CD14-positive monocyte (primary cell): ENCODE results near the gene GSTT2. TPM values are rescaled to one million over a fixed set of nuclear protein-coding genes. Genes with fewer than 3 reads are reported as not detected.
A peak's percentile ranks its signal among the peaks of the same experiment; 100 is the strongest.
"Not testable (repeated sequence)": the region's sequence is repeated elsewhere in the genome, so short reads cannot be mapped to it uniquely, and the experiment has no call there.

ENCODE experiments used
- DNase-seq, 3 donors: peaks; one replicate each; pipeline ENCODE4 v3.0.0-alpha.2; 2011 to 2022
- H2AFZ ChIP-seq: 2 replicates; pipeline ENCODE4 v1.6.0; 2012; ENCODE audit warnings: mild to moderate bottlenecking, low read depth, low read length, inconsistent platforms; ENCODE audit not compliant: insufficient read depth, poor library complexity, severe bottlenecking
- H3K27ac ChIP-seq, 2 donors: 1 replicate in 1 of 2; 2 replicates in 1 of 2; pipeline ENCODE4 v1.5.1; 2012 to 2013; ENCODE audit warnings: low read length in 2 of 2, control low read depth in 1 of 2, inconsistent platforms in 1 of 2, low read depth in 1 of 2, mild to moderate bottlenecking in 1 of 2
- H3K27me3 ChIP-seq, 2 donors: one replicate each; pipeline versions ENCODE4 v1.6.0 to v1.6.1; 2011 to 2013; ENCODE audit warnings: low read length in 2 of 2; ENCODE audit not compliant: control insufficient read depth in 2 of 2, insufficient read depth in 2 of 2
- H3K36me3 ChIP-seq, 2 donors: replicated peaks in 1 of 2; 1 replicate in 1 of 2; 2 replicates in 1 of 2; pipeline versions ENCODE4 v1.5.1 to v1.6.1; 2012 to 2013; ENCODE audit warnings: low read length in 2 of 2, control low read depth in 1 of 2, inconsistent platforms in 1 of 2, mild to moderate bottlenecking in 1 of 2; ENCODE audit not compliant: insufficient read depth in 2 of 2, control insufficient read depth in 1 of 2
- H3K4me1 ChIP-seq, 2 donors: 1 replicate in 1 of 2; 2 replicates in 1 of 2; pipeline versions ENCODE4 v1.5.1 to v1.6.1; 2012 to 2013; ENCODE audit warnings: low read length in 2 of 2, control low read depth in 1 of 2, inconsistent platforms in 1 of 2, mild to moderate bottlenecking in 1 of 2, moderate library complexity in 1 of 2; ENCODE audit not compliant: insufficient read depth in 2 of 2, control insufficient read depth in 1 of 2
- H3K4me2 ChIP-seq: replicated peaks from 2 replicates; pipeline ENCODE3; 2012; ENCODE audit warnings: low read length, moderate library complexity, mild to moderate bottlenecking; ENCODE audit not compliant: poor library complexity, severe bottlenecking; ENCODE audit errors: extremely low read depth
- H3K4me3 ChIP-seq, 3 experiments: fragments of 200-600 bp in 1 of 3; sonication (generic) in 1 of 3; replicated peaks in 1 of 3; 1 replicate in 2 of 3; 2 replicates in 1 of 3; pipeline ENCODE4 v1.5.1; 2011 to 2013; ENCODE audit warnings: low read length in 3 of 3, mild to moderate bottlenecking in 3 of 3, control low read depth in 2 of 3, low read depth in 2 of 3, inconsistent platforms in 1 of 3, moderate library complexity in 1 of 3
- H3K79me2 ChIP-seq: 2 replicates; pipeline ENCODE4 v1.6.0; 2012; ENCODE audit warnings: mild to moderate bottlenecking, control low read depth, inconsistent platforms, low read length, moderate library complexity; ENCODE audit not compliant: insufficient read depth
- H3K9ac ChIP-seq: 2 replicates; pipeline ENCODE4 v1.6.0; 2017; ENCODE audit warnings: low read length, mild to moderate bottlenecking; ENCODE audit not compliant: insufficient read depth, poor library complexity, severe bottlenecking
- H3K9me3 ChIP-seq, 2 donors: replicated peaks in 1 of 2; 1 replicate in 1 of 2; 2 replicates in 1 of 2; pipeline versions ENCODE4 v1.5.1 to v1.6.1; 2012 to 2013; ENCODE audit warnings: low read length in 2 of 2, control low read depth in 1 of 2; ENCODE audit not compliant: control insufficient read depth in 1 of 2, insufficient read depth in 1 of 2
- H4K20me1 ChIP-seq: 2 replicates; pipeline ENCODE4 v1.6.0; 2012; ENCODE audit warnings: mild to moderate bottlenecking, low read length, control low read depth, moderate library complexity; ENCODE audit not compliant: insufficient read depth
- H3K27ac Mint-ChIP-seq, 7 donors: one replicate each; pipeline ENCODE4 v1.8.0; 2020; ENCODE audit warnings: mild to moderate bottlenecking in 7 of 7, mixed read lengths in 7 of 7, moderate library complexity in 6 of 7, inconsistent platforms in 2 of 7
- H3K27me3 Mint-ChIP-seq, 3 donors: one replicate each; pipeline ENCODE4 v1.8.0; 2021 to 2022; ENCODE audit warnings: low read depth in 3 of 3, mild to moderate bottlenecking in 3 of 3, mixed read lengths in 3 of 3, moderate library complexity in 3 of 3, inconsistent platforms in 1 of 3
- H3K36me3 Mint-ChIP-seq, 2 donors: one replicate each; pipeline ENCODE4 v1.8.0; 2020; ENCODE audit warnings: mixed read lengths in 2 of 2, inconsistent platforms in 1 of 2, mild to moderate bottlenecking in 1 of 2
- H3K4me1 Mint-ChIP-seq: one replicate; pipeline ENCODE4 v1.8.0; 2020; ENCODE audit warnings: mild to moderate bottlenecking, mixed read lengths
- H3K4me3 Mint-ChIP-seq, 2 donors: one replicate each; pipeline ENCODE4 v1.8.0; 2020; ENCODE audit warnings: mild to moderate bottlenecking in 2 of 2, mixed read lengths in 2 of 2, moderate library complexity in 1 of 2
- H3K9me3 Mint-ChIP-seq, 7 donors: one replicate each; pipeline ENCODE4 v1.8.0; 2020 to 2022; ENCODE audit warnings: mixed read lengths in 7 of 7, mild to moderate bottlenecking in 6 of 7, moderate library complexity in 6 of 7, inconsistent platforms in 2 of 7
- CTCF ChIP-seq: fragments of 200-600 bp; IDR thresholded peaks from one replicate; pipeline ENCODE4 v1.8.0; 2022; ENCODE audit warnings: antibody characterized with exemption, mild to moderate bottlenecking
- WGBS: methylation state at CpG from one replicate; pipeline ENCODE4 v1.1.5; 2013; ENCODE audit warnings: missing lambda C conversion rate; ENCODE audit not compliant: insufficient coverage; 5-methylcytosine and 5-hydroxymethylcytosine counted together
- intact Hi-C, 2 donors: fragments of 100-400 bp; cut with micrococcal nuclease; formaldehyde crosslinking; loops; one replicate each; pipeline versions ENCODE4 v1.15.0 to v1.15.1; 2023
- polyA plus RNA-seq, 3 donors: library from polyadenylated mRNA; depleted of rRNA in 1 of 3; unstranded in 2 of 3; stranded (reverse) in 1 of 3; fragments of 300-500 nt in 2 of 3; fragments of >200 nt in 1 of 3; fragmentation: Illumina TruSeq in 2 of 3; gene quantifications; 1 replicate in 2 of 3; 2 replicates in 1 of 3; pipeline ENCODE4 v1.2.3, GENCODE V29; 2012 to 2021

The GSTT2 gene
- polyA plus RNA-seq, 3 donors, result 0.15 TPM; not detected in 2

- intact Hi-C loops, result loop anchor here in 1 of 2 donors (5.0 kb wide), 2 partner anchors 43 to 58 kb away; no protein-coding TSS in a partner anchor
- H3K79me2 ChIP-seq, result peaks cover 18% of the 10 kb centered on the region
- Mint-ChIP-seq H3K27me3 (no peaks in the 10 kb centered on the region), H3K4me1 (no peaks in the 10 kb centered on the region), H3K36me3 (peaks cover 28 to 31% of the 10 kb centered on the region in 2 donors), H3K9me3 (peaks cover 0 to 3% (median 0%) of the 10 kb centered on the region in 7 donors), H3K4me3 (no peak overlapping the region), H3K27ac (peak overlapping the region in 2 of 7 donors; percentile 14 to 19)
- H3K4me2 ChIP-seq, result no peak overlapping the region
- no peaks in the 10 kb centered on the region for H3K4me1 ChIP-seq
- no peaks in the 10 kb centered on the region for H3K27me3 ChIP-seq
- no peak for TF ChIP-seq CTCF
- no peak overlapping the region for H2AFZ ChIP-seq
- DNase-seq, result no peak
- WGBS, result 90% methylated on average over 5 of the region's 5 CpGs
- H3K9me3 ChIP-seq, result peaks cover 0 to 4% of the 10 kb centered on the region in 2 donors
- no peak overlapping the region for H3K4me3 ChIP-seq
- H3K36me3 ChIP-seq, result peaks cover 25 to 31% of the 10 kb centered on the region in 2 donors
- peaks cover 30% of the 10 kb centered on the region for H4K20me1 ChIP-seq
- no peak overlapping the region for H3K27ac ChIP-seq
- no peak overlapping the region for H3K9ac ChIP-seq
Observed at GRCh38 chr22:23970201-23970641, 9.7 kb upstream of the GSTT2 start.

DNA sequence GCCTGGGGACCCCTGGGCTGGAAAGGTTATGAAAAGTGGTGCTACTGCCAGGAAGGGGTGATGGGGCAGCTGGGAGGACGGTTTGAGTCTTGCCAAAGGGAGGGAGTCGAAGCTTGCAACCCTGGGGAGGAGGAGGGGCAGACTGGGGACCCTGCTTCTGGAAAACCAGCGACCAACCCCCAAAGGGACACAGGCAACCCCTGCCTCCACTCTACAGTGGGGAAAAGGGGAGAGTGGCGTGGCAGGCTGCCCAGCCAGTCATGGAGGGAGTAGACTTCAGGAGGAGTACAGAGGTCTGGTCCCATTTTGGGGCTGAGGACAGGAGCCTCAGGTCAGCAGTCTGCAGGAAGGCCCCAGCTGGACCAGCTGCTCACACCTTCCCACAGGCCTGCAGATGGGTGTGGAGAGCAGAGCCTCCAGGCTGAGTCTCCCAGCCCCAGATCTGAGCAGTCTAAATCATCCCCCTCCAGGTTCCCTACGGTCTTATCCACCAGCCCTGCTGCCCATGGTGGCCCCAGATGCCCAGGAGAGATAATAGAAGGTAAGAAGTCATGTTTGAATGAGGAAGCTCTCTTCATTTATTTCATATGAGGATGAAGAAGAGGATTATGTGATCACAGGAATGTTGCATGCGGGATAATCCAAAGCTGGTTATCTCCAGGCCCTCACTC lies 9.0 kb upstream of the GSTT2 start:
- no peak overlapping the region for H3K9ac ChIP-seq
- peaks cover 0 to 4% of the 10 kb centered on the region in 2 donors for H3K9me3 ChIP-seq
- intact Hi-C loops, result loop anchor here in 1 of 2 donors (5.0 kb wide), 2 partner anchors 44 to 59 kb away; no protein-coding TSS in a partner anchor
- Mint-ChIP-seq H3K9me3 (peaks cover 0 to 3% (median 0%) of the 10 kb centered on the region in 7 donors), H3K27me3 (no peaks in the 10 kb centered on the region), H3K4me3 (no peak overlapping the region), H3K36me3 (peaks cover 28 to 31% of the 10 kb centered on the region in 2 donors), H3K27ac (peak overlapping the region in 3 of 7 donors; percentile 7 to 48 (median 37)), H3K4me1 (no peaks in the 10 kb centered on the region)
- H3K27me3 ChIP-seq, result no peaks in the 10 kb centered on the region
- H4K20me1 ChIP-seq, result peaks cover 30% of the 10 kb centered on the region
- no peak overlapping the region for H3K4me2 ChIP-seq
- peaks cover 18% of the 10 kb centered on the region for H3K79me2 ChIP-seq
- H3K4me1 ChIP-seq, result no peaks in the 10 kb centered on the region
- no peak for TF ChIP-seq CTCF
- no peak overlapping the region for H3K4me3 ChIP-seq
- DNase-seq, result no peak
- peaks cover 25 to 31% of the 10 kb centered on the region in 2 donors for H3K36me3 ChIP-seq
- no peak overlapping the region for H2AFZ ChIP-seq
- H3K27ac ChIP-seq, result no peak overlapping the region
- WGBS, result 100% methylated on average over 1 of the region's 6 CpGs

DNA sequence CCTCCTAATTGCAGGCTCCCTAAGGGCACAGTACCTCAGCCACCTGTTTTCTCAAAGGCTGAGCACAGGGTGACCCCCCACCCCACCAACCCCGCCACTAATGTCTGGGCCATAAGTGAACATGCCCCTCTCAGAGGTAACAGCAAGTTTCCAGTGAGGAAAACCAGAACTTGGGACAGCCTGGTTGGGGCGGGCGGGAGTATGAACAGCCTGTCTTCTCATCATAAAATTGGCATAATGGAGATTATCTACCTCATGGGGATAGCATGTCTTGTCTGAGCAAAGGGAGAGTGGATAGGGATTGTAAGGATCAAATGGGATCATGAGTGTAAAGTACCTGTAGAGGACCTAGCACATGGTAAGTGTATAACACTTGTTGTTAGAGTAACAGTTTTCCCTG lies 8.0 kb upstream of the GSTT2 start:
- H3K9ac ChIP-seq, H3K9me3 Mint-ChIP-seq, H3K9me3 ChIP-seq, H3K4me3 Mint-ChIP-seq, H3K27ac ChIP-seq, H3K4me3 ChIP-seq, H3K27me3 ChIP-seq, H3K4me1 Mint-ChIP-seq, H3K4me1 ChIP-seq, H3K4me2 ChIP-seq, DNase-seq, H2AFZ ChIP-seq, H3K27me3 Mint-ChIP-seq: not testable (repeated sequence)
- peak overlapping the region in 3 of 7 donors; percentile 11 to 50 (median 48) for H3K27ac Mint-ChIP-seq
- WGBS, result 100% methylated on average over 1 of the region's 3 CpGs
- Histone ChIP-seq H3K36me3 (peaks cover 25 to 31% of the 10 kb centered on the region in 2 donors), H4K20me1 (peaks cover 30% of the 10 kb centered on the region), H3K79me2 (peaks cover 18% of the 10 kb centered on the region)
- peaks cover 28 to 31% of the 10 kb centered on the region in 2 donors for H3K36me3 Mint-ChIP-seq
- intact Hi-C loops, result loop anchor here in 1 of 2 donors (5.0 kb wide), 2 partner anchors 45 to 60 kb away; no protein-coding TSS in a partner anchor
